Keratinocyte (primary cell): ENCODE data around the gene TCP11L1. TPM values are rescaled to one million over a fixed set of nuclear protein-coding genes. Genes with fewer than 3 reads are reported as not detected.

Experiments used
- DNase-seq: peaks from one replicate; pipeline ENCODE4 v3.0.0-alpha.2; 2011; ENCODE audit warnings: low read depth, missing footprints, low spot score
- FAIRE-seq: peaks from 2 replicates; lab custom pipeline; 2011; peaks lifted over from hg19 to GRCh38; lab: Jason Lieb, UNC
- H2AFZ ChIP-seq: 2 replicates; pipeline ENCODE4 v1.6.0; 2012; ENCODE audit warnings: low read length, control low read depth, inconsistent platforms; ENCODE audit not compliant: control insufficient read depth
- H3K27ac ChIP-seq: 2 replicates; pipeline ENCODE4 v1.5.1; 2011; ENCODE audit warnings: low read length; ENCODE audit not compliant: control insufficient read depth, insufficient read depth
- H3K27me3 ChIP-seq: 3 replicates; pipeline ENCODE4 v1.6.0; 2011; ENCODE audit warnings: low read length; ENCODE audit not compliant: control insufficient read depth, insufficient read depth; ENCODE audit errors: extremely low read depth
- H3K36me3 ChIP-seq, 2 experiments: 2 replicates in 1 of 2; 3 replicates in 1 of 2; pipeline ENCODE4 v1.5.1; 2011; ENCODE audit warnings: low read length in 2 of 2, mild to moderate bottlenecking in 1 of 2; ENCODE audit not compliant: control insufficient read depth in 2 of 2, insufficient read depth in 2 of 2; ENCODE audit errors: extremely low read depth in 1 of 2
- H3K4me1 ChIP-seq: 3 replicates; pipeline ENCODE4 v1.5.1; 2011; ENCODE audit warnings: low read length; ENCODE audit not compliant: control insufficient read depth, insufficient read depth; ENCODE audit errors: extremely low read depth
- H3K4me2 ChIP-seq: 3 replicates; pipeline ENCODE4 v1.6.0; 2011; ENCODE audit warnings: low read depth, low read length; ENCODE audit not compliant: control insufficient read depth, insufficient read depth; ENCODE audit errors: extremely low read depth
- H3K4me3 ChIP-seq, 3 experiments: fragments of 200-600 bp in 1 of 3; sonication (generic) in 1 of 3; 2 replicates in 2 of 3; 3 replicates in 1 of 3; pipeline ENCODE4 v1.5.1; 2011 to 2016; ENCODE audit warnings: low read length in 3 of 3, mild to moderate bottlenecking in 3 of 3, control low read depth in 2 of 3, inconsistent platforms in 1 of 3, low read depth in 1 of 3, mixed read lengths in 1 of 3, mixed run types in 1 of 3, moderate library complexity in 1 of 3; ENCODE audit not compliant: control insufficient read depth in 2 of 3, insufficient read depth in 2 of 3; ENCODE audit errors: extremely low read depth in 1 of 3
- H3K79me2 ChIP-seq: 2 replicates; pipeline ENCODE4 v1.6.0; 2012; ENCODE audit warnings: low read length; ENCODE audit not compliant: control insufficient read depth, insufficient read depth
- H3K9ac ChIP-seq: 3 replicates; pipeline ENCODE4 v1.6.0; 2011; ENCODE audit warnings: low read length; ENCODE audit not compliant: control insufficient read depth, insufficient read depth; ENCODE audit errors: extremely low read depth
- H3K9me1 ChIP-seq: 3 replicates; pipeline ENCODE4 v1.6.0; 2011; ENCODE audit warnings: low read length; ENCODE audit not compliant: control insufficient read depth, insufficient read depth; ENCODE audit errors: extremely low read depth
- H3K9me3 ChIP-seq: 2 replicates; pipeline ENCODE4 v1.5.1; 2012; ENCODE audit warnings: low read depth, low read length; ENCODE audit not compliant: control insufficient read depth
- H4K20me1 ChIP-seq: 3 replicates; pipeline ENCODE4 v1.6.0; 2011; ENCODE audit warnings: low read length; ENCODE audit not compliant: control insufficient read depth, insufficient read depth; ENCODE audit errors: extremely low read depth
- EZH2 ChIP-seq: IDR thresholded peaks from one replicate; pipeline ENCODE4 v1.6.1; 2012; ENCODE audit warnings: inconsistent platforms, mild to moderate bottlenecking, low read length, moderate library complexity
- dilution Hi-C: fragments of 300-500 bp; cut with MboI; formaldehyde crosslinking; loops from one replicate; pipeline ENCODE4 v1.7.0; 2020; ENCODE audit warnings: low sequenced_read_pairs; ENCODE audit not compliant: extremely low pct_ligation_motif_present
- polyA plus RNA-seq, 5 experiments: library from polyadenylated mRNA; depleted of rRNA in 3 of 5; stranded (reverse) in 3 of 5; stranded (forward) in 1 of 5; unstranded in 1 of 5; fragments of >200 nt; gene quantifications; 1 replicate in 1 of 5; 2 replicates in 3 of 5; 3 replicates in 1 of 5; pipeline versions ENCODE4 v1.2.1 to v1.2.3, GENCODE V29; 2011 to 2012; ENCODE audit warnings: missing spikeins in 2 of 5, low read depth in 1 of 5, low replicate concordance in 1 of 5
- TF ChIP-seq, protein P1 (sequence below), 3 experiments: IDR thresholded peaks in 1 of 3; conservative IDR thresholded peaks in 1 of 3; optimal IDR thresholded peaks in 1 of 3; 2 replicates in 2 of 3; 3 replicates in 1 of 3; pipeline versions ENCODE3 to v1.5.1; 2011; ENCODE audit warnings: low read length in 3 of 3, mild to moderate bottlenecking in 3 of 3, moderate library complexity in 2 of 3, control low read depth in 1 of 3, inconsistent platforms in 1 of 3; ENCODE audit not compliant: insufficient read depth in 2 of 3; ENCODE audit errors: extremely low read depth in 1 of 3

TCP11L1 gene
- polyA plus RNA-seq, 1 donor (not counting 4 experiments of a cell fraction or from before 2014, with no cell fraction given), result 22.8 TPM

DNA sequence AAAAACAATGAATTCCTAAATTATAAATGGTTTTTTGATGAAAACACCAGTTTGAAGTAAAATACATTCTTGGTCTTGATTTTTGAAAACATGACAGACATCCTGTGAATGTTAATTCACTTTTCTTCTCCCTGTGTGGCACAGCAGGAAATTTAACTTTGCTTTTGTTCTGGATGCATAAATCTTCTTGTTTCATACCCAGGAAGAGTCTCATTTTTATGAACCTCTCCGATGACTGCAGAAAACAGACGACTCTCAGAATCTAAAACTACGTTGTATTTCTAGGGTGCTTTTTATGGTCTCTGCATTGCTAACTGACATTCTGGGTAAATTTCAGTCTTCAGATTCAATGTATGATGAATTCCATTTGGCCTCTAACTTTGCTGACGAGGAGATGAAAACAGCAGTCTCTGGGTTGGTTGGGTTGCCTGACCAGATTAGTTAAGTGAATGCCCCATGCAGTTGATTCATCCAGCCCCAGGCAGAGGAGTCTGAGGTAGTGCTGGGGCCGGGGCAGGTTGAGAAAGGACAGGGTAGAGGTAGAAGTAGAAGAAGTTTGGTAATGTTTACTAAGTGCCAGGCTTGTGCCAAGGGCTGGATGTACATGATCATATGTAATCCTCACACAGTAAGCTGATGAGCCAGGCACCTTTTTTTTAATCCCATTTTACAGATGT is 20.1 kb downstream of the TCP11L1 start:
- Histone ChIP-seq H3K9me3 (no peaks in the 10 kb centered on the region), H3K79me2 (no peaks in the 10 kb centered on the region), H3K4me1 (peaks cover 56% of the 10 kb centered on the region), H3K4me3 (no peak overlapping the region), H2AFZ (no peak overlapping the region), H3K4me2 (peak overlapping the region; percentile 31), H3K9me1 (no peaks in the 10 kb centered on the region), H3K36me3 (peaks cover 10 to 19% of the 10 kb centered on the region in 2 experiments), H3K27me3 (no peaks in the 10 kb centered on the region), H3K27ac (peak overlapping the region; percentile 83), H3K9ac (no peak overlapping the region), H4K20me1 (no peaks in the 10 kb centered on the region)
- no peak for TF ChIP-seq EZH2
- TF ChIP-seq, protein P1, sequence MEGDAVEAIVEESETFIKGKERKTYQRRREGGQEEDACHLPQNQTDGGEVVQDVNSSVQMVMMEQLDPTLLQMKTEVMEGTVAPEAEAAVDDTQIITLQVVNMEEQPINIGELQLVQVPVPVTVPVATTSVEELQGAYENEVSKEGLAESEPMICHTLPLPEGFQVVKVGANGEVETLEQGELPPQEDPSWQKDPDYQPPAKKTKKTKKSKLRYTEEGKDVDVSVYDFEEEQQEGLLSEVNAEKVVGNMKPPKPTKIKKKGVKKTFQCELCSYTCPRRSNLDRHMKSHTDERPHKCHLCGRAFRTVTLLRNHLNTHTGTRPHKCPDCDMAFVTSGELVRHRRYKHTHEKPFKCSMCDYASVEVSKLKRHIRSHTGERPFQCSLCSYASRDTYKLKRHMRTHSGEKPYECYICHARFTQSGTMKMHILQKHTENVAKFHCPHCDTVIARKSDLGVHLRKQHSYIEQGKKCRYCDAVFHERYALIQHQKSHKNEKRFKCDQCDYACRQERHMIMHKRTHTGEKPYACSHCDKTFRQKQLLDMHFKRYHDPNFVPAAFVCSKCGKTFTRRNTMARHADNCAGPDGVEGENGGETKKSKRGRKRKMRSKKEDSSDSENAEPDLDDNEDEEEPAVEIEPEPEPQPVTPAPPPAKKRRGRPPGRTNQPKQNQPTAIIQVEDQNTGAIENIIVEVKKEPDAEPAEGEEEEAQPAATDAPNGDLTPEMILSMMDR (optimal IDR thresholded peaks at IDR 0.05 in 1 of 3, IDR thresholded peaks at IDR 0.05 in 1 of 3, conservative IDR thresholded peaks at IDR 0.05 in 1 of 3; ENCODE audit: extremely low read depth in 1 of 3, insufficient read depth in 2 of 3, low read length in 3 of 3), result no peak
- DNase-seq (no peak), FAIRE-seq (peak; percentile 74)
- dilution Hi-C loops, result no loop called here

DNA sequence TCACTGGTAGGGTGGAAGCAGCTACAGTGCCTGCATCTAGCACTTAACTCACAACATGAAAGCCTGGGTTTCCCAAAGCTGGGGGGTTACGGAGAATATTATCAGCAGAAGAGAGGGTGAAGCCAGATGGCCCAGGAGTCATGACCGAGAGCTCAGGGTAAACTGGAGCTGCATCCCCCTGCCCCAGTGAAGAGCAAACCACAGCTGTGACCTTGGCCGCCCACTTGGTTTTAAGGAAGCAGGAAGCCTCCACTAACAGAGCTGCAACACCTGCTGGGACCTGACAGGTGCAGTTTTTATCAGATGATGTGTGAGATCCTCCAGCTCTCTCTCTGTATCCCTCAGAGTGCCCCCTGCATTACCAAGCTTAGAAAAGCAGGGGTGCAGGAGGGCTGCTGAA is 20.9 kb downstream of the TCP11L1 start:
- H3K9me3 ChIP-seq, result no peaks in the 10 kb centered on the region
- no peaks in the 10 kb centered on the region for H3K9me1 ChIP-seq
- H3K27ac ChIP-seq, result peak overlapping the region; percentile 83
- H3K4me1 ChIP-seq, result peaks cover 62% of the 10 kb centered on the region
- H4K20me1 ChIP-seq, result no peaks in the 10 kb centered on the region
- H3K27me3 ChIP-seq, result no peaks in the 10 kb centered on the region
- TF ChIP-seq, protein P1 (optimal IDR thresholded peaks at IDR 0.05 in 1 of 3, IDR thresholded peaks at IDR 0.05 in 1 of 3, conservative IDR thresholded peaks at IDR 0.05 in 1 of 3; ENCODE audit: extremely low read depth in 1 of 3, insufficient read depth in 2 of 3, low read length in 3 of 3), result no peak
- no peak for TF ChIP-seq EZH2
- peak overlapping the region; percentile 17 for H3K4me2 ChIP-seq
- H3K79me2 ChIP-seq, result no peaks in the 10 kb centered on the region
- H3K36me3 ChIP-seq, result peaks cover 8 to 16% of the 10 kb centered on the region in 2 experiments
- dilution Hi-C loops, result no loop called here
- DNase-seq (no peak), FAIRE-seq (no peak)
- no peak overlapping the region for H3K4me3 ChIP-seq
- H3K9ac ChIP-seq, result no peak overlapping the region
- H2AFZ ChIP-seq, result no peak overlapping the region
